NB4 (cell line): ENCODE data around the gene RNF25.

ENCODE experiments used
- DNase-seq: peaks from one replicate; pipeline ENCODE4 v3.0.0; 2010; ENCODE audit warnings: low read depth
- H3K4me3 ChIP-seq: one replicate; pipeline ENCODE4 v1.5.1; 2011; ENCODE audit warnings: mild to moderate bottlenecking, low read depth, low read length, moderate library complexity
- MAX ChIP-seq: IDR thresholded peaks from 2 replicates; pipeline ENCODE4 v1.6.1; 2011; ENCODE audit warnings: low read depth, low read length
- MYC ChIP-seq: IDR thresholded peaks from 2 replicates; pipeline ENCODE4 v1.6.1; 2011; ENCODE audit warnings: low read depth, low read length
- POLR2A ChIP-seq: IDR thresholded peaks from 2 replicates; pipeline ENCODE4 v1.6.1; 2011; ENCODE audit warnings: mild to moderate bottlenecking; ENCODE audit not compliant: insufficient read length; ENCODE audit errors: extremely low read depth
- TF ChIP-seq, protein P1 (sequence below): IDR thresholded peaks from one replicate; pipeline ENCODE4 v1.5.1; 2012; ENCODE audit warnings: low read depth, low read length

The RNF25 gene

GRCh38 chr2:218622606-218623365 lies 49.0 kb downstream of the RNF25 start:
- no peak overlapping the region for H3K4me3 ChIP-seq
- DNase-seq: peak; percentile 27
- no peak for TF ChIP-seq POLR2A

- TF ChIP-seq POLR2A (no peak), MAX (no peak), MYC (no peak)
- TF ChIP-seq, protein P1, sequence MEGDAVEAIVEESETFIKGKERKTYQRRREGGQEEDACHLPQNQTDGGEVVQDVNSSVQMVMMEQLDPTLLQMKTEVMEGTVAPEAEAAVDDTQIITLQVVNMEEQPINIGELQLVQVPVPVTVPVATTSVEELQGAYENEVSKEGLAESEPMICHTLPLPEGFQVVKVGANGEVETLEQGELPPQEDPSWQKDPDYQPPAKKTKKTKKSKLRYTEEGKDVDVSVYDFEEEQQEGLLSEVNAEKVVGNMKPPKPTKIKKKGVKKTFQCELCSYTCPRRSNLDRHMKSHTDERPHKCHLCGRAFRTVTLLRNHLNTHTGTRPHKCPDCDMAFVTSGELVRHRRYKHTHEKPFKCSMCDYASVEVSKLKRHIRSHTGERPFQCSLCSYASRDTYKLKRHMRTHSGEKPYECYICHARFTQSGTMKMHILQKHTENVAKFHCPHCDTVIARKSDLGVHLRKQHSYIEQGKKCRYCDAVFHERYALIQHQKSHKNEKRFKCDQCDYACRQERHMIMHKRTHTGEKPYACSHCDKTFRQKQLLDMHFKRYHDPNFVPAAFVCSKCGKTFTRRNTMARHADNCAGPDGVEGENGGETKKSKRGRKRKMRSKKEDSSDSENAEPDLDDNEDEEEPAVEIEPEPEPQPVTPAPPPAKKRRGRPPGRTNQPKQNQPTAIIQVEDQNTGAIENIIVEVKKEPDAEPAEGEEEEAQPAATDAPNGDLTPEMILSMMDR: no peak
Measured at GRCh38 chr2:218621007-218621406, 50.8 kb downstream of the RNF25 start.

GRCh38 chr2:218618102-218618860 lies 53.5 kb downstream of the RNF25 start:
- TF ChIP-seq MAX (no peak), MYC (no peak), POLR2A (no peak)
- TF ChIP-seq, protein P1: no peak
- H3K4me3 ChIP-seq: no peak overlapping the region
- DNase-seq: peak; percentile 37

More at GRCh38 chr2:218621007-218621406, 50.8 kb downstream of the RNF25 start:
- no peak overlapping the region for H3K4me3 ChIP-seq
- no peak for DNase-seq

DNA sequence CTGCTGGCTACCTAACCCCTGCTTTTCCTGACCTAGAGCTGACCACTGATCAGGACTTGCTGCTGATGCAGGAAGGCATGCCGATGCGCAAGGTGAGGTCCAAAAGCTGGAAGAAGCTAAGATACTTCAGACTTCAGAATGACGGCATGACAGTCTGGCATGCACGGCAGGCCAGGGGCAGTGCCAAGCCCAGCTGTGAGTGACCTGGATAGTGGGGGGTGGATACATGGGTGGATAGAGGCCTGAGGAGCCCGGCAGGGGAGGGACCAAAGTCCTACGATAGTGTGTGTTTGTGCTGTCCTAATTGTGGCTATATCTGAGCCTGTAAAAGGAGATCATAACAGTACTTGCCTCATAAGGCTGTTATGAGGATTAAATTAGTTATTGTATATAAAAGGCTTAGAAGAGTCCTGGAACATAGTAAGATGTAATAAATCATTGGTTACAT lies 55.9 kb downstream of the RNF25 start:
- TF ChIP-seq MAX (no peak), MYC (no peak), POLR2A (no peak)
- TF ChIP-seq, protein P1: no peak
- DNase-seq: no peak
- H3K4me3 ChIP-seq: no peak overlapping the region
